ENCODE results near the gene PTPRN2.

DNA sequence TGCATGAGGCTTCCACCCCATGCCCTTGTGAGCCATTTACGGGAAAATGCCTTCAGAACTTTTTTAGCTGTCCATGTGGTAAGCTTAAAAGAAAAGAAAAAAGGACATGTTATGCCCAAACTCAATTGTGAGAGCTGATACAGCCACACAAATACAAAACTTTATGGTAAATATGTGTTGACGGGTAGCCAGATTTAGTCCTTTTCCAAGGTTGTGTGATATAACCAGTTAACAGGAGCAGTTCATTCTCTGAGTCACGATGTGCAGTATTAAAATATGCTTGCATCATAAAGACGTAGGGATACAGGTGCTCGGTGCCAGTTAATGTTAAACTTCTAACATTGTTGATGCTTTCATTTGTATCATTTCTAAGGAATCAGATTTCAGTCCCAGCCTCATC is 900.5 kb downstream of the PTPRN2 start:
- TF ChIP-seq TARDBP (IDR thresholded peaks at IDR 0.05) (no peak), BHLHE40 (IDR thresholded peaks at IDR 0.05; ENCODE audit: borderline replicate concordance) (no peak), ELF4 (IDR thresholded peaks at IDR 0.05) (no peak), NFRKB (IDR thresholded peaks at IDR 0.05) (no peak), LEF1 (IDR thresholded peaks at IDR 0.05; ENCODE audit: borderline replicate concordance) (no peak), HDGF (IDR thresholded peaks at IDR 0.05; ENCODE audit: borderline replicate concordance) (no peak), FOXK2 (IDR thresholded peaks at IDR 0.05) (no peak)
- TF ChIP-seq, protein P1, sequence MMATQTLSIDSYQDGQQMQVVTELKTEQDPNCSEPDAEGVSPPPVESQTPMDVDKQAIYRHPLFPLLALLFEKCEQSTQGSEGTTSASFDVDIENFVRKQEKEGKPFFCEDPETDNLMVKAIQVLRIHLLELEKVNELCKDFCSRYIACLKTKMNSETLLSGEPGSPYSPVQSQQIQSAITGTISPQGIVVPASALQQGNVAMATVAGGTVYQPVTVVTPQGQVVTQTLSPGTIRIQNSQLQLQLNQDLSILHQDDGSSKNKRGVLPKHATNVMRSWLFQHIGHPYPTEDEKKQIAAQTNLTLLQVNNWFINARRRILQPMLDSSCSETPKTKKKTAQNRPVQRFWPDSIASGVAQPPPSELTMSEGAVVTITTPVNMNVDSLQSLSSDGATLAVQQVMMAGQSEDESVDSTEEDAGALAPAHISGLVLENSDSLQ (IDR thresholded peaks at IDR 0.05), result no peak
